D721Med (cell line): ENCODE data around the gene TFB2M.

Experiments
- DNase-seq: peaks from one replicate; pipeline ENCODE4 v3.0.0; 2011; ENCODE audit warnings: low spot score; ENCODE audit not compliant: insufficient read length
- FAIRE-seq: peaks from 2 replicates; lab custom pipeline; 2011; peaks lifted over from hg19 to GRCh38; lab: Jason Lieb, UNC
- TF ChIP-seq, protein P1 (sequence below): IDR thresholded peaks from 2 replicates; pipeline ENCODE4 v1.5.1; 2012; ENCODE audit warnings: mild to moderate bottlenecking, control low read depth; ENCODE audit not compliant: insufficient read depth; ENCODE audit errors: missing control alignments

The TFB2M gene

DNA sequence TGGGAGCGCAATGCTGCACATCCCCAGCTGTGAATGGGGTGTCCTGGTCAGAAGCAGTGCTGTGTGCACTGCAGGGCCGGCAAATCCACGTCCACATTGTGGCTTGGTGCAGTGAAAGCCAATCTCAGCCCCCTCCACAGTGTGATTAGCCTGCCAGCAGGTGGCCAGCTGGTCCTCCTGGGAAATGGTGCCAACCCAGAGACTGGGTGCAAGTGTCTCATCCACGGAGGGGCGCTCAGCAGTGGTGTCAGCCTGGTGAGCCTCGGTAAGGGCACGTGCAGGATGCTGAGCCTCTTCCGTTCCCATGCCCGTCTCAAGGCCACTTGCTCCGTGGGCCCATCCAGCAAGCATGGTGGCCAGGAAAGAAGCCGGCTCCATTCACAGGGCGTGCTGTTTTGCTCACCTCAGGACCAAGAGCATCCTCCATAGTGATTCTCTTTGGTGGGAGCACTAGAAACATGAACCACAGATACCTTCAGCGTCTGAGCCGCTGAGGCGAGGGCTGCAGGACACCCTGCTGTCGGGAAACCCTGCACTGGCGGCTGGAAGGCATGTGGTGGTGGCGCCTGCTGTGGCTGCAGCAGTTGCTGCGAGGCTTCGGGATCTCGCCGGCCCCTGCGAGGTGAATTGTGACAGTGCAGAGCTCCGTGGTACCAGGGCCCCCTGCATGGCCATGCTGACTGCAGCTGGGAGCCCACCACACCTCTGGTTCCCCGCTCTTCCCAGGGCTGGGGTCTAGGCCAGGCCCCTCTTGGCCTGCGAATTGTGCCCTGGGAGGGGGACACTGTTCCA, 57.0 kb downstream of the TFB2M start:
- TF ChIP-seq, protein P1, sequence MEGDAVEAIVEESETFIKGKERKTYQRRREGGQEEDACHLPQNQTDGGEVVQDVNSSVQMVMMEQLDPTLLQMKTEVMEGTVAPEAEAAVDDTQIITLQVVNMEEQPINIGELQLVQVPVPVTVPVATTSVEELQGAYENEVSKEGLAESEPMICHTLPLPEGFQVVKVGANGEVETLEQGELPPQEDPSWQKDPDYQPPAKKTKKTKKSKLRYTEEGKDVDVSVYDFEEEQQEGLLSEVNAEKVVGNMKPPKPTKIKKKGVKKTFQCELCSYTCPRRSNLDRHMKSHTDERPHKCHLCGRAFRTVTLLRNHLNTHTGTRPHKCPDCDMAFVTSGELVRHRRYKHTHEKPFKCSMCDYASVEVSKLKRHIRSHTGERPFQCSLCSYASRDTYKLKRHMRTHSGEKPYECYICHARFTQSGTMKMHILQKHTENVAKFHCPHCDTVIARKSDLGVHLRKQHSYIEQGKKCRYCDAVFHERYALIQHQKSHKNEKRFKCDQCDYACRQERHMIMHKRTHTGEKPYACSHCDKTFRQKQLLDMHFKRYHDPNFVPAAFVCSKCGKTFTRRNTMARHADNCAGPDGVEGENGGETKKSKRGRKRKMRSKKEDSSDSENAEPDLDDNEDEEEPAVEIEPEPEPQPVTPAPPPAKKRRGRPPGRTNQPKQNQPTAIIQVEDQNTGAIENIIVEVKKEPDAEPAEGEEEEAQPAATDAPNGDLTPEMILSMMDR = no peak
- FAIRE-seq (no peak), DNase-seq (no peak)

DNA sequence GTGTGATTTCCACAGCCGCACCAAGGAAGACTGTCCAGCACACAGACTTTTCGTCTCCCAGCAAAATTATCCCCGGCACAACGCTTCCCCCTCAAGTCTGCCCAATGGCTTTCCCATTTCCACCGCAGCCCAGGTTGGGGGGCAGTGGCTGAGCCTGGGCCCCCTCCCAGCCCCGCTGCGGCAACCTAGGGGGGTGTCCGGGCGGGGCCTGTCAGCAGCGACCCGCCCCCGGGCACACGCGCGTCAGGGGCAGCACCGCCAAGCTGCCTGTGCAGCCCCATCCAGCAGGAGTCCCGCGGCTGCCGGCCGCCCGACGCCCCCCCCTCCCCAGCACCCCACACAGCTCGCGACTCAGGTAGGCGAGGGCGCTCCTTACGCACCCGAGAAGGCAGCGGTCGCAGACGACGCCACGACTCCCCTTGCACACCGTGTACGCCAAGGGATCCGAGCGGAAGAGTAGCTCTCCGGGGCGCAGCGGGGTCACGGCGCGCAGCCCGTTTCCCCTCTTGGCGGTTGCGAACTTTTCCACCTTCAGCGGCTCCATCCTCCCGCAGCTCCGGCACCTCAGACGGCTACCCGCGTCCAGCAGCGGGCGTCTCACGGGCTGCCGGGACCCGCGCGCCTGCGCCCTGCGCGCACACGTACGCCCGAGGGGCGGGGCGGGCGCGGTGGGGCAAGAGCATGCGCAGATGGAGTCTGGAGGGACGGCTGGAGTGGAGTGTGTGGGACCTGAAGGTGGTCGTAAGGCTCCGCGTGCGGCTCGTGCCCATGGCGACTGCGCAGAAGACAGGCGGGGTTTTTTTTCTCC, 59.2 kb downstream of the TFB2M start, which contains the start of gene SMYD3:
Gene SMYD3, minus strand, starts transcription at position 606 of the 808 bp plus-strand sequence.
- TF ChIP-seq, protein P1 = peak; percentile 37
- DNase-seq = peak; percentile 85
- no peak for FAIRE-seq

- DNase-seq (no peak), FAIRE-seq (no peak)
- TF ChIP-seq, protein P1 = no peak
Observed at GRCh38 chr1:246506367-246506673, 59.7 kb downstream of the TFB2M start.

DNA sequence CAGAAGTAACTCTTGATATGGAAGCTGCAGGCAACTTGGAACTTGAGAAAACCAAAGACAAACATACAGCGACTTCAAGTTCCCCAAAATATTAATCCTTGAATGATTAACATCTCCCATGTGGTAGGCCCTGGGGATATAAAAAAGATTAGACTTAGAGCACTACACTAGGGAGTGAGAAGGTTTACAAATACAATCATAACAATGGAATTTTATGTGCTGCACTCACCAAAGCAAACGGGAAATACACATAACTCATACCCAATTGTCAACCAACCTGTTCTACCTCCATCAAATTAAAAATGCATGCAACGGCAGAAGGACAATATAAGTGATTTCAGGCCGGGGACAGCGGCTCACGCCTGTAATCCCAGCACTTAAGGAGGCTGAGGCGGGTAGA, 62.7 kb downstream of the TFB2M start:
- DNase-seq (no peak), FAIRE-seq (no peak)
- TF ChIP-seq, protein P1 = no peak

DNA sequence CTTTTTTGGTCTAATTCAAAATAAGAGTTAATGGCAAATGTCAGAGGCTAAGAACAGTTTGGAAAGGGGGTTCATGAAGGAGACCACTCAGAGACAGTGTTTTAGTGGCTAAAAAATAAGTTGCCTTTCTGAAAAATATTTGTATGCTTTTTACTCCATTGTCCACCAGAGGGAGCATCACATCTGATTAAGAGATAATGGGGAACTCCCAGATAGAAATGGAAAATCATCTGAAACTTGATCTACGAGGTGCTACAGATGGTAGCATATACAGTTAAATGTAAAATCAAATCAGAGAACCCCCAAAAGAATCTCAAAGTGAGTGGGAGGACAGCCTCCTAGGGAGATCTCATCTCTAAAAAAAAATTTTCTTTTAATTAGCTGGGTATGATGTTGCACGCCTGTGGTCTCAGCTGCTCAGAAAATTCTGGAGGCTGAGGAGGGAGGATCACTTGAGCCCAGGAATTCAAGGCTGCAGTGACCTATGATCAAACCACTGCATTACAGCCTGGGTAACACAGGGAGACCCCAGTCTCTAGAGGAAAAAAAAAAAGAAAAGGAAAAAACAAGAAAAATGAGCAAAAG, 68.6 kb downstream of the TFB2M start:
- TF ChIP-seq, protein P1 = peak; percentile 96
- no peak for DNase-seq
- peak; percentile 90 for FAIRE-seq

DNA sequence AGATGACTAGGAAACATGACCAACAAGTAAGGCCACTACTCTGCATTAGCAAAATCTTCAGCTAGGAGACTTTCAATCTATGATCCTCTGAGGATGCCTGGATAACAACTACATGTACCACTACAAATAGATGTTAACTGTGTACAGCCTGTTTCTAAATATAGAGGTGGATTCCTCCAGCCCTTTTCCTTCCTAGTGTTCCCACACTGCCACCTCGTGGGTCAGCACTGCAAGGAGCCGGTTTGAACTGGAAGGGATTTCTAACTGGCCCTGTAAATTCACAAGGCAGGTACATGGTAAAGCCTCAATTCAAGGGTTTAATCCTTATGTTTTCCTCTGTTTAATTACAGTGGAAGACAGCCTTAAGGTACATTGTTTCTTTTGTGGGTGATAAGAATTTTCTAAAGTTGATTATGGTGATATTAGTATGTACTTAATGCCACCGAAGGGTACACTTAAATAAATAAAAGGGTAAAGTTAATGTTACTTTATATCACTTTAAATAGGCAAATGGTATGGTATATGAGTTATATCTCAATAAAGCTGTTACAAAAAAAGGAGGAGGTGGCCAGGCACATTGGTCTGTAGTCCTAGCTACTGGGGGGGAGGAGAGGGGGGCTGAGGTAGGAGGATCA, 73.3 kb downstream of the TFB2M start:
- TF ChIP-seq, protein P1 = peak; percentile 98
- DNase-seq (peak; percentile 61), FAIRE-seq (peak; percentile 93)
